ENCODE measurements around the gene ZNF674. TPM values are rescaled to one million over a fixed set of nuclear protein-coding genes. Genes with fewer than 3 reads are reported as not detected.

The ZNF674 gene
- total RNA-seq, 1 experiment from 2014 or later = 3.3 TPM

GRCh38 chrX:46574774-46575381 lies 29.7 kb upstream of the ZNF674 start:
- Histone ChIP-seq H3K4me3 (no peak overlapping the region), H3K36me3 (no peaks in the 10 kb centered on the region), H3K27me3 (no peaks in the 10 kb centered on the region), H3K27ac (no peak overlapping the region), H3K4me1 (no peaks in the 10 kb centered on the region), H3K9me3 (replicated peaks) (no peaks in the 10 kb centered on the region)
- DNase-seq = no peak

- H3K27me3 ChIP-seq = no peaks in the 10 kb centered on the region
- H3K4me3 ChIP-seq = peak overlapping the region; percentile 71
- H3K4me1 ChIP-seq = no peaks in the 10 kb centered on the region
- H3K36me3 ChIP-seq = no peaks in the 10 kb centered on the region
- DNase-seq = peak in 1 of 2 experiments; percentile 43
- peak overlapping the region; percentile 38; the same call in 1 of the 2 replicates for H3K27ac ChIP-seq
- no peaks in the 10 kb centered on the region for H3K9me3 ChIP-seq (replicated peaks)
Measured at GRCh38 chrX:46573892-46574773, 28.9 kb upstream of the ZNF674 start.

GRCh38 chrX:46573331-46573891 lies 28.2 kb upstream of the ZNF674 start, which contains the start of gene CHST7:
CHST7 (plus strand) TSS chrX:46573765; CDS start chrX:46573932, 167 bp downstream.
- Histone ChIP-seq H3K27ac (peak within 1 kb of the TSS; percentile 38; the same call in 1 of the 2 replicates), H3K9me3 (replicated peaks) (no peaks in the 10 kb centered on the region), H3K27me3 (no peaks in the 10 kb centered on the region), H3K4me3 (peak within 1 kb of the TSS; percentile 71), H3K36me3 (no peaks in the 10 kb centered on the region), H3K4me1 (no peaks in the 10 kb centered on the region)
- peak; percentile 69 to 75 for DNase-seq

GRCh38 chrX:46572340-46572936 lies 27.2 kb upstream of the ZNF674 start:
- Histone ChIP-seq H3K27ac (no peak overlapping the region), H3K36me3 (no peaks in the 10 kb centered on the region), H3K4me3 (no peak overlapping the region), H3K9me3 (replicated peaks) (no peaks in the 10 kb centered on the region), H3K4me1 (no peaks in the 10 kb centered on the region), H3K27me3 (no peaks in the 10 kb centered on the region)
- DNase-seq = no peak

GRCh38 chrX:46571423-46572339 lies 26.5 kb upstream of the ZNF674 start:
- no peak for DNase-seq
- Histone ChIP-seq H3K4me1 (no peaks in the 10 kb centered on the region), H3K9me3 (replicated peaks) (no peaks in the 10 kb centered on the region), H3K27me3 (no peaks in the 10 kb centered on the region), H3K4me3 (no peak overlapping the region), H3K36me3 (no peaks in the 10 kb centered on the region), H3K27ac (no peak overlapping the region)

- no peaks in the 10 kb centered on the region for H3K36me3 ChIP-seq
- no peaks in the 10 kb centered on the region for H3K4me1 ChIP-seq
- H3K9me3 ChIP-seq (replicated peaks) = no peaks in the 10 kb centered on the region
- no peak for DNase-seq
- no peak overlapping the region for H3K27ac ChIP-seq
- H3K27me3 ChIP-seq = no peaks in the 10 kb centered on the region
- H3K4me3 ChIP-seq = no peak overlapping the region
Measured at GRCh38 chrX:46569621-46570020, 24.4 kb upstream of the ZNF674 start.

GRCh38 chrX:46567388-46567787 lies 22.2 kb upstream of the ZNF674 start:
- no peak overlapping the region for H3K4me3 ChIP-seq
- DNase-seq = no peak
- no peaks in the 10 kb centered on the region for H3K9me3 ChIP-seq (replicated peaks)
- no peaks in the 10 kb centered on the region for H3K36me3 ChIP-seq
- no peaks in the 10 kb centered on the region for H3K27me3 ChIP-seq
- H3K27ac ChIP-seq = no peak overlapping the region
- no peaks in the 10 kb centered on the region for H3K4me1 ChIP-seq

GRCh38 chrX:46561824-46562657 lies 16.8 kb upstream of the ZNF674 start:
- no peaks in the 10 kb centered on the region for H3K9me3 ChIP-seq (replicated peaks)
- H3K27ac ChIP-seq = no peak overlapping the region
- H3K4me3 ChIP-seq = no peak overlapping the region
- H3K4me1 ChIP-seq = no peaks in the 10 kb centered on the region
- no peaks in the 10 kb centered on the region for H3K27me3 ChIP-seq
- no peaks in the 10 kb centered on the region for H3K36me3 ChIP-seq
- DNase-seq = no peak

- H3K9me3 ChIP-seq (replicated peaks) = no peaks in the 10 kb centered on the region
- no peak overlapping the region for H3K4me3 ChIP-seq
- no peaks in the 10 kb centered on the region for H3K36me3 ChIP-seq
- H3K27me3 ChIP-seq = no peaks in the 10 kb centered on the region
- H3K27ac ChIP-seq = no peak overlapping the region
- H3K4me1 ChIP-seq = no peaks in the 10 kb centered on the region
- peak; percentile 6 to 41 for DNase-seq
Measured at GRCh38 chrX:46559062-46559461, 13.8 kb upstream of the ZNF674 start.

GRCh38 chrX:46554942-46555341 lies 9.7 kb upstream of the ZNF674 start:
- Histone ChIP-seq H3K36me3 (no peaks in the 10 kb centered on the region), H3K4me1 (no peaks in the 10 kb centered on the region), H3K4me3 (no peak overlapping the region), H3K27me3 (no peaks in the 10 kb centered on the region), H3K9me3 (replicated peaks) (no peaks in the 10 kb centered on the region), H3K27ac (no peak overlapping the region)
- no peak for DNase-seq

GRCh38 chrX:46553935-46554334 lies 8.7 kb upstream of the ZNF674 start:
- Histone ChIP-seq H3K9me3 (replicated peaks) (no peaks in the 10 kb centered on the region), H3K27ac (no peak overlapping the region), H3K4me3 (no peak overlapping the region), H3K4me1 (no peaks in the 10 kb centered on the region), H3K36me3 (no peaks in the 10 kb centered on the region), H3K27me3 (no peaks in the 10 kb centered on the region)
- DNase-seq = no peak

- Histone ChIP-seq H3K4me3 (no peak overlapping the region), H3K27ac (no peak overlapping the region), H3K9me3 (replicated peaks) (no peaks in the 10 kb centered on the region), H3K36me3 (no peaks in the 10 kb centered on the region), H3K27me3 (no peaks in the 10 kb centered on the region), H3K4me1 (no peaks in the 10 kb centered on the region)
- DNase-seq = no peak
Measured at GRCh38 chrX:46551494-46552128, 6.4 kb upstream of the ZNF674 start.

GRCh38 chrX:46549914-46550313 lies 4.7 kb upstream of the ZNF674 start:
- Histone ChIP-seq H3K36me3 (no peaks in the 10 kb centered on the region), H3K4me3 (no peak overlapping the region), H3K9me3 (replicated peaks) (no peaks in the 10 kb centered on the region), H3K4me1 (no peaks in the 10 kb centered on the region), H3K27ac (no peak overlapping the region), H3K27me3 (no peaks in the 10 kb centered on the region)
- DNase-seq = no peak
